K562 (cell line): ENCODE measurements around the gene CS. TPM values are rescaled to one million over a fixed set of nuclear protein-coding genes. Genes with fewer than 3 reads are reported as not detected.

Experiments
- ATAC-seq: fragments of 200-7000 bp; cut with Tn5 transposase; 3 replicates; pipeline ENCODE4 v1.9.1; 2020; ENCODE audit warnings: moderate library complexity
- BruUV-seq: library from RNA; stranded (reverse); fragments of 400-500 nt; replicated peaks from 2 replicates; lab custom pipeline; 2021; lab: Mats Ljungman, UMichigan
- CTCF ChIA-PET: fragments of 300-600 bp; formaldehyde crosslinking; extraction: SDS; loops from one replicate; lab custom pipeline; 2021; ENCODE audit warnings: low intra/inter-chr PET ratio; lab: Yijun Ruan, JAX
- POLR2A ChIA-PET: fragments of 300-600, 350-650 bp; sonication (Branson Sonifier 250); formaldehyde crosslinking; extraction: SDS; loops from one replicate; lab custom pipeline; 2021; ENCODE audit warnings: antibody characterized with exemption, inconsistent platforms; lab: Yijun Ruan, JAX
- DNase-seq, 4 experiments: peaks; one replicate each; pipeline versions ENCODE4 v3.0.0 to v3.0.0-alpha.2; 2011 to 2018; ENCODE audit warnings: low spot score in 3 of 4, mixed read lengths in 3 of 4; ENCODE audit errors: extremely low read depth in 1 of 4
- FAIRE-seq: peaks from 2 replicates; lab custom pipeline; 2011; peaks lifted over from hg19 to GRCh38; lab: Jason Lieb, UNC
- H2AFZ ChIP-seq: 2 replicates; pipeline ENCODE4 v1.6.0; 2011; ENCODE audit warnings: low read depth, low read length, control low read depth, inconsistent platforms
- H3K27ac ChIP-seq: fragments of 200-600 bp; 3 replicates; pipeline ENCODE4 v1.8.0; 2011; ENCODE audit warnings: low read depth, mild to moderate bottlenecking, control low read depth, inconsistent platforms, low read length, moderate library complexity, mixed read lengths; ENCODE audit errors: extremely low read depth
- H3K27me3 ChIP-seq, 2 experiments: fragments of 300-600 bp in 1 of 2; 2 replicates in 1 of 2; 3 replicates in 1 of 2; pipeline versions ENCODE4 v1.6.0 to v1.8.0; 2011; ENCODE audit warnings: inconsistent platforms in 2 of 2, low read length in 2 of 2, mild to moderate bottlenecking in 1 of 2, mixed read lengths in 1 of 2, moderate library complexity in 1 of 2; ENCODE audit not compliant: control insufficient read depth in 2 of 2, insufficient read depth in 2 of 2
- H3K36me3 ChIP-seq: fragments of 300-600 bp; 3 replicates; pipeline ENCODE4 v1.8.0; 2011; ENCODE audit warnings: mild to moderate bottlenecking, low read length, inconsistent platforms; ENCODE audit not compliant: control insufficient read depth, insufficient read depth
- H3K4me1 ChIP-seq, 2 experiments: fragments of 200-600 bp in 1 of 2; replicated peaks in 1 of 2; 2 replicates in 1 of 2; 3 replicates in 1 of 2; pipeline versions ENCODE4 v1.5.1 to v1.8.0; 2011; ENCODE audit warnings: inconsistent platforms in 2 of 2, low read length in 2 of 2, mild to moderate bottlenecking in 1 of 2, mixed read lengths in 1 of 2, moderate library complexity in 1 of 2; ENCODE audit not compliant: control insufficient read depth in 2 of 2, insufficient read depth in 2 of 2
- H3K4me2 ChIP-seq: 2 replicates; pipeline ENCODE4 v1.6.1; 2011; ENCODE audit warnings: low read length, control low read depth, inconsistent platforms, mixed read lengths; ENCODE audit not compliant: insufficient read depth
- H3K4me3 ChIP-seq: fragments of 200-600 bp; sonication (generic), shearing (Covaris generic); 2 replicates; pipeline ENCODE4 v1.5.1; 2016; ENCODE audit warnings: control low read depth, inconsistent platforms
- H3K79me2 ChIP-seq: fragments of 200-600 bp; 3 replicates; pipeline ENCODE4 v1.8.0; 2011; ENCODE audit warnings: low read length, inconsistent platforms; ENCODE audit not compliant: control insufficient read depth, insufficient read depth
- H3K9ac ChIP-seq, 2 experiments: 2 replicates each; pipeline versions ENCODE4 v1.6.0 to v1.6.1; 2011; ENCODE audit warnings: low read depth in 2 of 2, low read length in 2 of 2, control low read depth in 1 of 2, inconsistent platforms in 1 of 2, mild to moderate bottlenecking in 1 of 2, mixed read lengths in 1 of 2; ENCODE audit not compliant: insufficient read depth in 1 of 2
- H3K9me1 ChIP-seq: one replicate; pipeline ENCODE4 v1.6.0; 2011; ENCODE audit warnings: inconsistent platforms, mild to moderate bottlenecking, low read length, moderate library complexity; ENCODE audit not compliant: control insufficient read depth, insufficient read depth
- H3K9me3 ChIP-seq: replicated peaks from 2 replicates; pipeline ENCODE4 v1.5.1; 2011; ENCODE audit warnings: low read depth, low read length, inconsistent platforms; ENCODE audit not compliant: control insufficient read depth, insufficient read depth
- H4K20me1 ChIP-seq: replicated peaks from 2 replicates; pipeline ENCODE4 v1.6.1; 2011; ENCODE audit warnings: low read length, inconsistent platforms, mixed read lengths; ENCODE audit not compliant: control insufficient read depth, insufficient read depth
- E4F1 ChIP-seq: fragments of 250-450 bp; sonication (Bioruptor Pico); IDR thresholded peaks from 2 replicates; pipeline ENCODE4 v1.5.0; 2021; ENCODE audit warnings: mild to moderate bottlenecking, borderline replicate concordance
- NUFIP1 ChIP-seq: fragments of 450-650 bp; IDR thresholded peaks from 2 replicates; pipeline ENCODE4 v1.6.1; 2018; ENCODE audit not compliant: partially characterized antibody
- SAP30 ChIP-seq: fragments of 200-600 bp; sonication (generic); IDR thresholded peaks from 2 replicates; pipeline ENCODE4 v1.6.1; 2012; ENCODE audit warnings: borderline replicate concordance, low read depth, mild to moderate bottlenecking, moderate library complexity, low read length, control low read depth, inconsistent platforms; ENCODE audit not compliant: insufficient read depth, poor library complexity, severe bottlenecking
- ZNF318 ChIP-seq, 2 experiments: fragments of 450-650 bp; IDR thresholded peaks; 2 replicates each; pipeline ENCODE4 v1.6.1; 2016; ENCODE audit warnings: mild to moderate bottlenecking in 2 of 2, borderline replicate concordance in 1 of 2, low read depth in 1 of 2, moderate library complexity in 1 of 2
- ZNF512 ChIP-seq: IDR thresholded peaks from 2 replicates; pipeline ENCODE4 v1.6.1; 2016; ENCODE audit warnings: missing genetic modification characterization, missing compliant biosample characterization
- WGBS: fragments of 100-300 bp; shearing (Covaris generic); methylation state at CpG from one replicate; pipeline ENCODE4 v1.1.6; 2016; ENCODE audit warnings: low coverage, mixed read lengths; ENCODE audit not compliant: insufficient coverage; ENCODE audit errors: missing lambda C conversion rate; 5-methylcytosine and 5-hydroxymethylcytosine counted together
- in situ Hi-C: fragments of 300-500 bp; cut with MboI; formaldehyde crosslinking; loops from 4 replicates; pipeline ENCODE4 v1.15.0; 2018; ENCODE audit warnings: inconsistent platforms, mixed read lengths
- intact Hi-C: fragments of 100-400 bp; cut with micrococcal nuclease; formaldehyde crosslinking; loops from 2 replicates; pipeline ENCODE4 v1.14.2; 2022
- polyA plus RNA-seq, 8 experiments: library from polyadenylated mRNA; depleted of rRNA in 4 of 8; stranded (reverse) in 5 of 8; unstranded in 3 of 8; fragments of >200 nt; fragmentation: Nextera tagmentation in 2 of 8; fragmentation: Illumina TruSeq in 1 of 8; extraction: Ambion mirVana in 2 of 8; extraction: Trizol in 1 of 8; gene quantifications; 2 replicates each; pipeline versions ENCODE4 v1.2.1 to v1.2.3, GENCODE V29; 2011 to 2014; ENCODE audit warnings: inconsistent platforms in 1 of 8, missing spikeins in 1 of 8
- total RNA-seq, 7 experiments: library from RNA; depleted of rRNA in 6 of 7; stranded (reverse); fragments of >200 nt in 6 of 7; fragmentation: Illumina TruSeq in 2 of 7; extraction: Trizol in 2 of 7; gene quantifications; 2 replicates each; pipeline versions ENCODE4 v1.2.1 to v1.2.3, GENCODE V29; 2011 to 2021; ENCODE audit warnings: low replicate concordance in 1 of 7

Gene CS
- total and polyA plus RNA-seq, 9 of the 15 experiments (the other 6 are each of a cell fraction or from before 2014, with no cell fraction given), result 99.9 to 390 (median 149) TPM

- no peak for TF ChIP-seq ZNF512 (tag)
Measured at GRCh38 chr12:56280849-56281248, 19.3 kb downstream of the CS start (continued).

- POLR2A ChIA-PET, result interaction anchor here (0.6 to 5.0 kb wide), 6 partner anchors 9 to 43 kb away, joined by 3 to 25 read pairs (median 4); partner anchors contain the start of gene COQ10A
- BruUV-seq, result no TSS peak
Measured at GRCh38 chr12:56278905-56279304, 21.2 kb downstream of the CS start.

More at GRCh38 chr12:56278905-56279304, 21.2 kb downstream of the CS start:
- TF ChIP-seq SAP30 (no peak), NUFIP1 (no peak), ZNF318 (IDR thresholded peaks at IDR 0.05; ENCODE audit: borderline replicate concordance in 1 of 2, low read depth in 1 of 2) (no peak), E4F1 (no peak)
- no peak overlapping the region for H3K27ac ChIP-seq
- no peaks in the 10 kb centered on the region for H3K9me3 ChIP-seq
- H3K79me2 ChIP-seq, result no peaks in the 10 kb centered on the region
- H3K4me2 ChIP-seq, result no peak overlapping the region
- intact Hi-C loops, result no loop called here
- no peak overlapping the region for H2AFZ ChIP-seq
- no peaks in the 10 kb centered on the region for H3K9me1 ChIP-seq
- DNase-seq (no peak), ATAC-seq (no peak), FAIRE-seq (no peak)
- WGBS, result 98% methylated on average over 3 of the region's 3 CpGs
- H4K20me1 ChIP-seq, result no peaks in the 10 kb centered on the region
- no peaks in the 10 kb centered on the region for H3K4me1 ChIP-seq
- CTCF ChIA-PET, result no interaction called here
- H3K27me3 ChIP-seq, result no peaks in the 10 kb centered on the region
- no peak overlapping the region for H3K9ac ChIP-seq
- in situ Hi-C loops, result no loop called here
- no peak overlapping the region for H3K4me3 ChIP-seq
- H3K36me3 ChIP-seq, result peaks cover 91% of the 10 kb centered on the region
